ENCODE data around the gene PLPP6.
A peak's percentile ranks its signal among the peaks of the same experiment; 100 is the strongest.
"Not testable (repeated sequence)": the region's sequence is repeated elsewhere in the genome, so short reads cannot be mapped to it uniquely, and the experiment has no call there.

The PLPP6 gene

DNA sequence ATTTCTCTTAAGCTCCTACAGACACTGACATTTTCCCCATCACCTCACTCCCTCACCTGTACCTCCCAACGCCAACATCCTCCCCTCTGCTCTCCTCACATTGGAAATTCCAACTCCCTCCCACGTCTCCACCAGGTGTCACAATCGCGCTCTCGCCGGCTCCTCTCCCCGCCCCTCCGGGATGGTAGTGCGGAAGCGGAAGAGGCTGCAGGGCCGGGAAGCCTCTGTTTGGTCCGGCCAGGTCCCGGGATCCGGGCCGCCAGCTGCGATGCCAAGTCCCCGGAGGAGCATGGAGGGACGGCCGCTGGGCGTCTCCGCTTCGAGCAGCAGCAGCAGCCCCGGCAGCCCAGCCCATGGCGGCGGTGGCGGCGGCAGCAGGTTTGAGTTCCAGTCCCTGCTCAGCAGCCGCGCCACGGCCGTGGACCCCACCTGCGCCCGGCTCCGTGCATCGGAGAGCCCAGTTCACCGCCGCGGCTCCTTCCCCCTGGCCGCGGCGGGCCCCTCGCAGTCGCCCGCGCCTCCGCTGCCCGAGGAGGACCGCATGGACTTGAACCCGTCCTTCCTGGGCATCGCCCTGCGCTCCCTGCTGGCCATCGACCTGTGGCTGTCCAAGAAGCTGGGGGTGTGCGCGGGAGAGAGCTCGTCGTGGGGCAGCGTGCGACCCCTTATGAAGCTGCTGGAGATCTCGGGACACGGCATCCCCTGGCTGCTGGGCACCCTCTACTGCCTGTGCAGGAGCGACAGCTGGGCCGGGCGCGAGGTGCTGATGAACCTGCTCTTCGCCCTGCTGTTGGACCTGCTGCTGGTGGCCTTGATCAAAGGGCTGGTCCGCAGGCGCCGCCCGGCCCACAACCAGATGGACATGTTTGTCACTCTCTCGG, at the start of gene PLPP6:
Gene PLPP6, plus strand, starts transcription at position 187 of the 881 bp plus-strand sequence. Its CDS starts 82 bp downstream, at position 269.
- peak; percentile 82 for DNase-seq

GRCh38 chr9:4614627-4615026, 47.5 kb upstream of the PLPP6 start:
- no peak for DNase-seq

DNA sequence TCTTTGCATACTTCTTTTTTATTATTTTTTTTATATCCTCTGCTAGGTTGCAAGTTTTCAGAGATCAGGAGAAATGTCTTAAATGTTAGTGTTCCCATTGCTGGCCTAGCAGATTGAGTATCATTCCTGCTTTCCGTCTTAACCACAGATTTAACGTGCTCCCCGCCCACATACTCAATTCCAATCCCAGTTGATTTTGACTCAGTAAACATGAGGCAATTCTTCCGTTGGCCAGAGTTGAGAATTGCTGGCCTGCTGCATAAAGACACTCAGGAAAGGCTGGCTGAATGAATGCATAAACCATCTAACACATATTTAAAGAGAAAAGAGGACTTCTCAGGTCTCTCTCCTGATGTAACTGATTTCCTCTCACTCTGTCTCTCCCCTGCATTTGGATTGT, 46.8 kb upstream of the PLPP6 start:
- no peak for DNase-seq

GRCh38 chr9:4615778-4616177, 46.3 kb upstream of the PLPP6 start:
- no peak for DNase-seq

- no peak for DNase-seq
These were observed 44.3 kb upstream of the PLPP6 start for GRCh38 chr9:4617752-4618151.

DNA sequence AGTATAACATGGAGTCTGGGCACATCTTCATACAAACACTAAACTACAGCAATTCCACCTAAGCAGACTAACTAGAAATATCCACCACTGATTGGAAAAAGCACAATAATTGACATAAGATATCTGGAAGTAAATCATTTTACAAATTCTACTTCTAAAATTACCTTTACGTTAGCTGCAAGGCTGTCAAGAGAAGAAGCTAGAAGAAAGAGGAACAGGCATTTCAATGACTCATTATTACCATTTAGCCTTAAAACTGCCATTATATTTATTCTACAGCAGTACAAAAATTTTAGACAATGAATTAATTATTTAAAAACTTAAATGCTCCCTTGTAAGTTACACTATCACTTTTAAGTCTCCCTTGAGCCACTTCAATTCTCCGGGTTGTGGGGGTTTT, 43.4 kb upstream of the PLPP6 start:
- no peak for DNase-seq

DNA sequence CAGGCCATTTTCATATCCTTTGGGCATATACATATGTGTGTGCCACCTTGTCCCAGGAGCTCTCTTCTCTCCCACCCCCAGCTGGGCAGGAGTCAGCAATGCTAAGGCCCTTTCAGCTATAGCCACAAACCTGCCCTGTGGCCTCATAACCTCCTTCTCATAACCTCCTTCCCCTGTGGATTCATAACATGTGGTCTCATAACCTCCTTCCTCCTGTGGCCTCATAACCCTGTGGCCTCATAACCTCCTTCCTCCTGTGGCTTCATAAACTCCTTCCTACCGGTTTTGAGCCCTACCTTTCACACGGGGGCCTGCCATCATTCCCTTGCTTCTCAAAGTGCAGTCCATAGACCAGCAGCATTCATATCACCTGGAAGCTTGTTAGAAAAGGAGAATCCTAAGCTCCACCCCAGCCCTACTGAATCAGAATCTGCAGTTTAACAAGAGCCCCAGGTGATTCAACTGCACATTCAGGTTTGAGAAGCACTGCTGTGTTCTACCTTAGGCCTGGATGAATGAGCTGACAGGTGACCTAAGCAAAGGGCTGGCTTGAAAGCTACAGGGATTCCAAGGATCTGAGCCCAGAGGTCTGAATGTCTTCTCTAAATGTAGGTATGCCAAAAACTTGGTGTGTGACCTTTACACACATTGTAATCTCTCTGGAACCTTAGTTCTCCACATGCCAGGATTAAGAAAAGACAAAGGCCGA, 41.9 kb upstream of the PLPP6 start:
- DNase-seq, result peak; percentile 31

- DNase-seq, result no peak
These were observed 41.1 kb upstream of the PLPP6 start for GRCh38 chr9:4620881-4621555.

DNA sequence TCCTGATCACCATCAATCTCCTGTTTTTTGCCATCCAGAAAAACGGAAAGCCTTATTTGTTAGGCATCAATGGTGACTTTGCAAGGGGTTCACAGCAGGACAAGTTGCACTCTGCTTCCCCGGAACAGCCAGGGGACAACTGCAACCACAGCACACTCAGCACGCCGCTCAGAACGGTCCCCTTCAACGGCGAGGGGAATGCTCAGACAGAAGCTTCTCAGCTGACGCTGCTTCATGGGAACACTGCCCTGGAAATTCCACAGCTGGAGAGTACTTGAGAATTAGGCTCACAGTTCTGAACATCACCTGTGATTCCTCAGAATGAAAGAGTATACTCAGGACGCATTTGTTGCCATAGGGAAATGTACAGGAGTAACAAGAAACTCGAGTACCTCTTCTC, 40.1 kb upstream of the PLPP6 start:
- DNase-seq, result no peak

- DNase-seq, result no peak
These were observed 31.3 kb upstream of the PLPP6 start for GRCh38 chr9:4630836-4631235.

DNA sequence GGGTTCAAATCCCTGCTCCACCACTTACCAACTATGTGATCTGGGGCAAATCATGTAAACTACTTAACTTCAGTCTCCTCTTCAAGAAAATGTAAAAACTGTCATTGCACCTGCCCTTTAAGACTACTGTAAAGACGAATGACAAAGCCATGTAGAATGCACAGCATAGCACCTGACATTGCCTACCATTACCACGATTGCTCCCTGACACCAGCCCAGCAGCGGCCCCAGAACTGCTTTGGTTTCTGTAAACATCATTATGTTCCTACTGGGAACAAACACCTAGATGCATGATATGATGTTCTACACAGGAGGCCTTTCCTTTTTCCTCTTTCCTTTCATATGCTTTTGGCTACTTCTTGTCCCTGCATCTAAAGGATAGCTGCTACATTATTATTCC, 23.1 kb upstream of the PLPP6 start:
- no peak for DNase-seq

GRCh38 chr9:4639420-4639819, 22.7 kb upstream of the PLPP6 start:
- no peak for DNase-seq

DNA sequence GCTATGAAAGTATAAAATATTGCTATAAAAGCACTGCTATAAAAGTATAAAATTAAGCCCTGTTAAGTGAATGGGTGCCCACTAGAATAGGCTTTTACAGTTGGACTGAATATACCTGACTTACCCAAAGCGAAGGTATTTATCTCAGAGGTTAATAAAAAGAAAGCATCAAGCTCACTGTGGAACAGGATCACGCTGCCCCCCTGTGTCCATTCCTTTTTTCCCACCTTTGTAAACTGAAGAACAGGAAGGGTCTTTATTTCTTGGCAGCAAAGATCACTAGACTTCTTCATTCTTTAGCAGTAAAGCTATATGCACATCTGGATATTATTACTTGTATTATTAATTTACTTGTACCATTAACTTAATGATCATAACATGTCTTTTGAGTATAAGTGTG, 22.1 kb upstream of the PLPP6 start:
- DNase-seq, result peak; percentile 57

DNA sequence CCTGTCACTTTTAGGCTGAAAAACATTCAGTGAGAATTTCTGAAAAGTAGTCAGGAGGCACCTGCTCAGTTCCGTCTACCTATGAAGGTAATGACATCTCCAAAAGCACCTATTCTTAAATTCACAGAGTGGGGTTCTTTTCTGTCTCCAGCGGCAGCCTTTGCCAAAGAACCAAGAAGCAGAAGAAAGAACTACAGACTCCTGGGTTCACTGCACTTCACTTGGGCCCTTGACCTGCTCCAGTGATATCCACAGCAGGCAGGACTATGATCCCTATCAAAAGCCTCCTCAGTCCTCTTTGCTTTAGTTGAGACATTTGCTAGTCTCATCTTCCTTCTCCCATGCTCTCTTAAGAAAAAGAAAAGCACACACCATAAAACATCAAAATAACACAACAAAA, 19.7 kb upstream of the PLPP6 start:
- no peak for DNase-seq

GRCh38 chr9:4654084-4654483, 8.0 kb upstream of the PLPP6 start:
- no peak for DNase-seq

DNA sequence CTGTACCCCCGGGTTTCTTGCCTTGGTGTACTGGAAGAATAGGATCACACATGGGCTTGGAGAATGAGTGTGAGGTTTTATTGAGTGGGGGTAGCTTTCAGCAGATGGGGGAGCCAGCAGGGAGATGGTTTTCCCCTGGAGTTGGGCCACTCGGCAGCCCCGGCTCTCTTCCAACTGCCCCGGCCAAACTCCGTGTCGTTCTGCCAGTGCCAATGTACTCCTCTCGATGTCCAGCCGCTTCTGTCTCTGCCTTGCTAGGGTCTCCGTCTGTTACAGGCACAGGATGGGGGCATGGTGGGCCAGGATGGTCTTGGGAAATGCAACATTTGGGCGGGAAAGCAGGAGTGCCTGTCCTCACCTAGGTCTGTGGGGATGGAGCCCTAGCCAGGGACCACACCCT, 7.6 kb upstream of the PLPP6 start:
- no peak for DNase-seq

GRCh38 chr9:4656196-4656595, 5.9 kb upstream of the PLPP6 start:
- DNase-seq, result not testable (repeated sequence)

GRCh38 chr9:4656621-4657020, 5.5 kb upstream of the PLPP6 start:
- no peak for DNase-seq

- DNase-seq, result no peak
These were observed 4.5 kb upstream of the PLPP6 start for GRCh38 chr9:4657426-4658159.

- DNase-seq, result not testable (repeated sequence)
These were observed 1.4 kb upstream of the PLPP6 start for GRCh38 chr9:4660665-4661064.

GRCh38 chr9:4661165-4661564, 929 bp upstream of the PLPP6 start:
- DNase-seq, result no peak

DNA sequence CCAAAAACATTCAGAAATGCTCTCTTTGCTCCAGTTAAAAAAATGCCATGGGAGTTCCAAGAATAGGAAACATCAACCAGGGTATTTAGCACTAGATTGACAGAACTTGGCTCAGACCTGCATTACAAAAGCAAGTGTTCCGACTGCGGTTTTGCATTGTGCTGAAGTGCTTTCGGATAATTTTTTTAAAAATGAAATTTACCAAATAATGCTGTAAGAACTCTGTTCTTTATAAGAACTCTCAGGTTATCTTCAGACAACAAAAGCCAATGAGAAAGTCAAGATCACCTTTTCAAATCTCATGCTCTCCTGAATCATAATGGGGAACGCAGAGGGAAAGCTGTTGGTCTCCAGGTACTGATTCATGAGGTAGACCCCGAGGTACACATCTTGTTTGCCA, 483 bp upstream of the PLPP6 start:
- no peak for DNase-seq
